ENCODE results near the gene SND1. TPM values are rescaled to one million over a fixed set of nuclear protein-coding genes. Genes with fewer than 3 reads are reported as not detected.

The SND1 gene
- total and polyA plus RNA-seq, 12 donors, result 58.9 to 266 (median 132) TPM

DNA sequence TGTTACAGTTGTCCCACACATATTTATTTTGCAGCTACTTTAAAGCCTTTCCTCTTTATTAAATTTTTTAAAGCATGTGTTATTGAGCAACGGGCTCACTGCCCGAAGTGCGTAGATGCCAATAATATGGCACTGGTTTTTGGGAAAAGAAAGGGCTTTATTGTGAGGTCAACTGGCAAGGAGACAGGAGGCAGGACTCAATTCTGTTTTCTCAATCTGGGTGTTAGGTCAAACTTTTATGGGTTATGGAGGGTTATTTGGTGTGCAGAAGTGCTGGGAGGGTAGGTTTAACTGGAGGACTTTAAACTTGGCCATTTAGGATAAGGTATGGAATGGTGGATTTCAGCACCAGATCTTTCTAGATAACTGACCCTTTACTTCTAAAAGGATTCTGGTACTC, 195.6 kb downstream of the SND1 start:
- no peaks in the 10 kb centered on the region for H3K9me3 ChIP-seq (replicated peaks in 1 of 3)
- TF ChIP-seq, protein P1, sequence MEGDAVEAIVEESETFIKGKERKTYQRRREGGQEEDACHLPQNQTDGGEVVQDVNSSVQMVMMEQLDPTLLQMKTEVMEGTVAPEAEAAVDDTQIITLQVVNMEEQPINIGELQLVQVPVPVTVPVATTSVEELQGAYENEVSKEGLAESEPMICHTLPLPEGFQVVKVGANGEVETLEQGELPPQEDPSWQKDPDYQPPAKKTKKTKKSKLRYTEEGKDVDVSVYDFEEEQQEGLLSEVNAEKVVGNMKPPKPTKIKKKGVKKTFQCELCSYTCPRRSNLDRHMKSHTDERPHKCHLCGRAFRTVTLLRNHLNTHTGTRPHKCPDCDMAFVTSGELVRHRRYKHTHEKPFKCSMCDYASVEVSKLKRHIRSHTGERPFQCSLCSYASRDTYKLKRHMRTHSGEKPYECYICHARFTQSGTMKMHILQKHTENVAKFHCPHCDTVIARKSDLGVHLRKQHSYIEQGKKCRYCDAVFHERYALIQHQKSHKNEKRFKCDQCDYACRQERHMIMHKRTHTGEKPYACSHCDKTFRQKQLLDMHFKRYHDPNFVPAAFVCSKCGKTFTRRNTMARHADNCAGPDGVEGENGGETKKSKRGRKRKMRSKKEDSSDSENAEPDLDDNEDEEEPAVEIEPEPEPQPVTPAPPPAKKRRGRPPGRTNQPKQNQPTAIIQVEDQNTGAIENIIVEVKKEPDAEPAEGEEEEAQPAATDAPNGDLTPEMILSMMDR (IDR thresholded peaks at IDR 0.05), result no peak
- TF ChIP-seq POLR2A (IDR thresholded peaks at IDR 0.05), result no peak
- peaks cover 25 to 38% of the 10 kb centered on the region in 2 donors for H3K4me1 ChIP-seq (replicated peaks in 1 of 2)
- H3K27me3 ChIP-seq, result no peaks in the 10 kb centered on the region
- intact Hi-C loops (cut with DNase I), result no loop called here
- no peaks in the 10 kb centered on the region for H3K36me3 ChIP-seq (replicated peaks in 1 of 2)
- H3K27ac ChIP-seq, result no peak overlapping the region
- WGBS, 4 donors, result 94 to 99% (median 96%) methylated on average over 3 of the region's 3 CpGs
- DNase-seq, result no peak
- H3K4me3 ChIP-seq, result no peak overlapping the region

DNA sequence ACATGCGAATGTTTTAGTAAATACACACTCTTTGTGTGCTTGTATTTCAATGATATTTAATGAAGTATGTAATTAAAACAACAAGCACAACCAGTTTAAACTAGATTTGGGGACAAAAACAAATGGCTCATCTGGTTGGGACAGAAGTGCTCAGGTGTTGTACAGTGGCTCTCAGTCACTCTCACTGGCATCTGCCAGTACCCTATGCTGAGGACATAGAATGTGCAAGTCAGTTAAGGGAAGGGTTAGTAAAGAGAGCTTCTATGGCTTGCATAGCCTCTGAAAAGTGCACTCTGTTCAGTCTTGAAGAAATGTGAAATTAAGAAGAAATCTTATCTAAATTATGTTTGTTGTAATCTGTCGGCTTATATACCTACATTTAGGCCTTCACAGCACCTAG, 196.2 kb downstream of the SND1 start:
- DNase-seq, result no peak
- TF ChIP-seq, protein P1 (IDR thresholded peaks at IDR 0.05), result no peak
- no peak for TF ChIP-seq POLR2A (IDR thresholded peaks at IDR 0.05)
- 97 to 100% (median 99%) methylated on average over 2 of the region's 2 CpGs for WGBS, 4 donors
- no peaks in the 10 kb centered on the region for H3K9me3 ChIP-seq (replicated peaks in 1 of 3)
- H3K36me3 ChIP-seq (replicated peaks in 1 of 2), result no peaks in the 10 kb centered on the region
- no peak overlapping the region for H3K27ac ChIP-seq
- H3K27me3 ChIP-seq, result no peaks in the 10 kb centered on the region
- no peak overlapping the region for H3K4me3 ChIP-seq
- peaks cover 25 to 38% of the 10 kb centered on the region in 2 donors for H3K4me1 ChIP-seq (replicated peaks in 1 of 2)
- intact Hi-C loops (cut with DNase I), result no loop called here

DNA sequence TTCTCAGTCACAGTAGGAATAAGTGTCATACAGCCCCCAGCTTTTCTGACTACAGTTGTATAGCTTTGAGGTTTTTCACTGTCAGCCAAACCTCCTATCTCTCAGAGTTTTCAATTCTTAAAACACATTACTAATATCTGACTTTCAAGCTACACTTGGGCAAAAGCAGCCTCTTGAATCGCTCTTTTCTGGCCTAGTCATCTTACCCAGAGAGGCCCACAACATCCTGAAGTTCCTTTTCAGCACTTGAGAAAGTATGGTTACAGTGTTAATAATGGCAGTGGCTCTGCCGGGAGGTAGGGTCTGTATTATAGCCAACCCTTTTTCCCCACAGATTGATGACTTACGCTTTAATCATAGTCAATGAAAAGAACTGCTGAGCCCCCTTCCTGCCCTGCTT, 198.2 kb downstream of the SND1 start:
- no peaks in the 10 kb centered on the region for H3K27me3 ChIP-seq
- peaks cover 14 to 25% of the 10 kb centered on the region in 2 donors for H3K4me1 ChIP-seq (replicated peaks in 1 of 2)
- DNase-seq, result no peak
- no peak for TF ChIP-seq POLR2A (IDR thresholded peaks at IDR 0.05)
- TF ChIP-seq, protein P1 (IDR thresholded peaks at IDR 0.05), result no peak
- intact Hi-C loops (cut with DNase I), result no loop called here
- WGBS, 4 donors, result 91 to 94% (median 93%) methylated on average over 3 of the region's 3 CpGs
- H3K9me3 ChIP-seq (replicated peaks in 1 of 3), result no peaks in the 10 kb centered on the region
- no peak overlapping the region for H3K4me3 ChIP-seq
- H3K27ac ChIP-seq, result no peak overlapping the region
- H3K36me3 ChIP-seq (replicated peaks in 1 of 2), result no peaks in the 10 kb centered on the region

DNA sequence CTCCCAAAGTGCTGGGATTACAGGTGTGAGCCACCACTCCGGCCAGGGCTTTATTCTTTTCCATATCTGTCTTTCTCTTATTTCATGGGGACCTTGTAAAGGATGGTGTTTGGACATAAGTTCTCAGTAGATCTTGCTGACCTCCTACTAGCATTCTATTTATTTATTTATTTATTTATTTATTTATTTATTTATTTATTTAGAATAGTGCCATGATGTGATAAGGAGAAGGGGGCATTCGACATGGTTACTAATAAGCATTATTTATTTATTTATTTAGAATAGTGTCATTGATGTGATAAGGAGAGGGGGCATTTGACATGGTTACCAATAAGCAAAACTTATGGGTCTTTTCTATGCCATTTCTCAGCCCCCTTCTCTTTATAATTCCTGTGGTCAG, 202.4 kb downstream of the SND1 start:
- no peaks in the 10 kb centered on the region for H3K36me3 ChIP-seq (replicated peaks in 1 of 2)
- intact Hi-C loops (cut with DNase I), result no loop called here
- no peak for DNase-seq
- H3K4me1 ChIP-seq (replicated peaks in 1 of 2), result peaks cover 9 to 23% of the 10 kb centered on the region in 2 donors
- TF ChIP-seq POLR2A (IDR thresholded peaks at IDR 0.05), result no peak
- TF ChIP-seq, protein P1 (IDR thresholded peaks at IDR 0.05), result no peak
- H3K4me3 ChIP-seq, result no peak overlapping the region
- H3K27me3 ChIP-seq, result no peaks in the 10 kb centered on the region
- H3K9me3 ChIP-seq (replicated peaks in 1 of 3), result no peaks in the 10 kb centered on the region
- no peak overlapping the region for H3K27ac ChIP-seq
- 92 to 100% (median 99%) methylated on average over 2 of the region's 2 CpGs for WGBS, 4 donors
